Epithelial cell of proximal tubule (primary cell): Measurements from ENCODE around the gene LEMD1. TPM values are rescaled to one million over a fixed set of nuclear protein-coding genes. Genes with fewer than 3 reads are reported as not detected.

Experiments used
- DNase-seq: peaks from one replicate; pipeline ENCODE4 v3.0.0-alpha.2; 2011; ENCODE audit warnings: low read depth
- H3K4me3 ChIP-seq: 2 replicates; pipeline ENCODE4 v1.5.1; 2011; ENCODE audit warnings: low read depth, mild to moderate bottlenecking, low read length
- CTCF ChIP-seq: conservative IDR thresholded peaks from 2 replicates; pipeline ENCODE4 v1.5.1; 2012; ENCODE audit warnings: low read depth, mild to moderate bottlenecking, low read length
- total RNA-seq: library from RNA; depleted of rRNA; stranded (reverse); fragments of >200 nt; gene quantifications from 2 replicates; pipeline ENCODE4 v1.2.3, GENCODE V29; 2015

Gene LEMD1
- total RNA-seq, 1 donor from 2014 or later, result 0.52 TPM

GRCh38 chr1:205429762-205430695, 8.2 kb upstream of the LEMD1 start:
- no peak for TF ChIP-seq CTCF
- no peak for DNase-seq
- peak overlapping the region; percentile 55 for H3K4me3 ChIP-seq

- no peak for TF ChIP-seq CTCF
- no peak for DNase-seq
- H3K4me3 ChIP-seq, result no peak overlapping the region
Measured at GRCh38 chr1:205424901-205425600, 3.2 kb upstream of the LEMD1 start.

- no peak overlapping the region for H3K4me3 ChIP-seq
- DNase-seq, result no peak
- no peak for TF ChIP-seq CTCF
Measured at GRCh38 chr1:205423814-205424399, 2.1 kb upstream of the LEMD1 start.

- no peak overlapping the region for H3K4me3 ChIP-seq
- peak; percentile 49 for TF ChIP-seq CTCF
- DNase-seq, result no peak
Measured at GRCh38 chr1:205422993-205423642, 1.3 kb upstream of the LEMD1 start.

- no peak overlapping the region for H3K4me3 ChIP-seq
- no peak for DNase-seq
- TF ChIP-seq CTCF, result no peak
Measured at GRCh38 chr1:205420938-205421337, 918 bp downstream of the LEMD1 start.

GRCh38 chr1:205417870-205418635, 3.8 kb downstream of the LEMD1 start:
- no peak overlapping the region for H3K4me3 ChIP-seq
- DNase-seq, result no peak
- no peak for TF ChIP-seq CTCF
